Prostate gland (tissue), 2 donors: ENCODE measurements around the gene POLD4.

Experiments used
- CTCF ChIP-seq, 4 experiments: fragments of 200-600 bp in 2 of 4; fragments of 450-650 bp in 2 of 4; sonication (generic) in 2 of 4; IDR thresholded peaks; 1 replicate in 3 of 4; 2 replicates in 1 of 4; pipeline ENCODE4 v1.5.1; 2016 to 2019; ENCODE audit warnings: antibody characterized with exemption in 4 of 4, mild to moderate bottlenecking in 2 of 4, moderate library complexity in 2 of 4
- POLR2AphosphoS5 ChIP-seq: sonication (generic); formaldehyde crosslinking; IDR thresholded peaks from one replicate; pipeline ENCODE4 v1.6.1; 2017; ENCODE audit warnings: antibody characterized with exemption

- TF ChIP-seq CTCF (IDR thresholded peaks at IDR 0.05) (no peak), POLR2AphosphoS5 (no peak)
Observed at GRCh38 chr11:67316882-67317204, 36.5 kb downstream of the POLD4 start.
